GM21576 (cell line): ENCODE data around the gene MINDY2.
"Not testable (repeated sequence)": the region's sequence is repeated elsewhere in the genome, so short reads cannot be mapped to it uniquely, and the experiment has no call there.

Source experiments
- ATAC-seq: cut with Tn5 transposase; IDR thresholded peaks from one replicate; pipeline ENCODE4 v1.9.1; 2021; ENCODE audit warnings: mild to moderate bottlenecking, moderate library complexity; ENCODE audit not compliant: unreplicated experiment

The MINDY2 gene

DNA sequence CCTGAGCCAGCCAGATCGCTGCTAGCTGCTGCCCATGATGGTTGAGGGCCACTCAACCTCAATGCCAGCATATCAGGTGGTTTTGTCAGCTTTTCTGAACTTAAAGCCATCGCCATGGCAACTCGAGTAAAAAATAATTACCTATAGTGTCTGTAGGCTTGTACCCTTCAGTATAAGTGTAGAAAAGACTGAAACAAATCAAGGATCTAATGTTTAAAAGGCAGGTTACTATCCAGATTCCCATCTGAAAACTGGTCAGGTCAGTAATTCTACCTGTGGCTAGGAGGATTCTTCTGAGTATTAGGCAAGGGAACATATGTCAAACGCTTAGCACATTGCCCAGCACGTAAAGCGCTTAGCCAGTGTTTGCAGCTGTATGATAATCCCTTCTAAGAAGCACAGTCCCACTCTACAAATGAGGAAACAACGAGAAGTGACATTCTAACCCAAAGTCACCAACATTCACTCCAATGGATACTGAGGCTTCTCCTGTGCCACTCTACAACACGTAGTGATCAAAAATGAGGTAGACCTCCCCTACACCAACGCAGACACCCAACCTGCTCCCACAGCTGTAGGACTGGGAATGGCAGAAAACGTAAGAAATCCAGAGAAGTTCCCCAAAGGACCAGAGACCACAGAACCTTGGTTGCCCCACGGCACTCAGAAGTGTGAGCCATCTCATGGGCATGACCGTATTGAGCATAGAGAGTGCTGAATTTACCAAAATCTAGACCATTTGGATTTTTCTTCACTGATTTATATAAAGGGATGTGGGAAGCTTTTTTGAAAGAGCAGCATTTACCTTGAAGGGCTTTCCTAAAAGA, 107.1 kb downstream of the MINDY2 start:
- ATAC-seq: no peak

GRCh38 chr15:58880320-58880719, 109.2 kb downstream of the MINDY2 start:
- ATAC-seq: no peak

GRCh38 chr15:58882243-58882642, 111.1 kb downstream of the MINDY2 start:
- no peak for ATAC-seq

DNA sequence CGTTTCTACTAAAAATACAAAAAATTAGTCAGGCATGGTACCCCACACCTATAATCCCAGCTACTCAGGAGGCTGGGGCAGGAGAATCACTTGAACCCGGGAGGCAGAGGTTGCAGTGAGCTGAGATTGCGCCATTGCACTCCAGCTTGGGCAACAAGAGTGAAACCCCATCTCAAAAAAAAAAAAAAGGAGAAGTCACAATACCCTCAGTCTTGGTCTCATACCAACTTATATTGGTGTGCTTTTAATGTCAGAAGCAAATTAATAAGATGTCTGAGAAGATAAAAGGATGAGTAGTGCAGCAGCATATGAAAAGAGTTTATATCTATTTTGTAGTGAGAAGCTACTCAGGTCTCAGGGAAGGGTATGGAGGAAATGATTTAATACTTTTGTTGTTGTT, 112.8 kb downstream of the MINDY2 start:
- not testable (repeated sequence) for ATAC-seq

DNA sequence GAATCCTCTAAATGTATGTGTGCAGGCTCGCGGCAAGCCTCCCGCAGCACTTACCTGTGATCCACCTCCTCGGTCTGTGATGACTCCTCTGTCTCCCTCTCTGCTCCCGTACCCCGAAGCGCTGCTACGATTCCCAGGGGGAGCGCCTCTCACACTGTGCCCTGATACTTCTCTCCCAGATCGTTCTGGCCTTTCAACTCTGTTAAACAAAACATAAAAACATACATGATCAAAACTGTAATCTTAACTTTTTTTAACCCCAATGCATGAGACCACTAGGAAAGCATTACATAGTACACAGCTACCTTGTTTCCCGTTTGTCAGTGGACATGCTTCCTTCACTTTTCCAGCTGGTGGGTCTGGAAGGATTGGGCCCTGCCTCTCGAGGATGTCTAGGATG, 115.8 kb downstream of the MINDY2 start:
- ATAC-seq: no peak

GRCh38 chr15:58889363-58889762, 118.3 kb downstream of the MINDY2 start:
- ATAC-seq: no peak

DNA sequence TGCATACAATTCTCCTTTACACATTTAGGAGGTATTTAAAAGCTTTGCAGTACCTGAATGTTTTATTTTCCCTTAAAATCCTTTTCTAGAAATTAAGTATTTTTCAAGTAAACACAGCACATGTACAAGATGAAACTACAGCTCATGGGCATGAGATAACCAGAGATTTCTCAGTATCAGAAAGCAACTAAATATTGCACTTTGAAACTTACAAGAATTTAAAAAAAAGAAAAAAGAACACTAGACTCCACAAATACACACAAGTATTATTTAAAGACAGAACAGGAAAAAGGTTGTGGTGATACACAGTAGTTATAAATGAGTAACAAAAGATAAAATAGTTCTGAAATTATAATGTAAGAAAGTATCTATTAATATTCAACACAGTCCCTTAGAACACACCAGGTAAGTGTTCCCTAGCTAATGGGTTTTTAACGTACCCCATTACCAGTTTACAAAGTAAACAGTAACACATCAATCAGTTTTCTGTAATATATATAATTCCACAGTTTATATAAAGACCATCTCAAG, 127.1 kb downstream of the MINDY2 start:
- ATAC-seq: no peak

DNA sequence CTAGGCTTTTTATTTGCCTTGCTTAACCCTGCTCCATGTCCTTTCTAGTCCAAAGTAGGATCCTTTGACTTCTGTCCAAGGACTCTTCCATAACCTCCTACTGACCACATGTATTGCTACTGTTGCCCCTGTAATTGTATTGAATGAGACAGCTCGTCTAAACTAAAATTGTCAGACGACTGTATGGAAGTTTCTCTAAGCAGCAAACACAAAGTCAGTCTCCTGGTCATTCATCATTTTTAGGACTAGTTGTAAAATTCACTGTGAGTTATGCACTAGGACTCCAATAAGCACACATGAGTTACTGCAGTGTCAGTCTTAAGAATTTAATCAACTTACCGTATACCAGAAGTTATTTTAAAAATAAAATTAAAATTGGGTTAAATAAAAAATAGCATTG, 129.5 kb downstream of the MINDY2 start:
- ATAC-seq: no peak

DNA sequence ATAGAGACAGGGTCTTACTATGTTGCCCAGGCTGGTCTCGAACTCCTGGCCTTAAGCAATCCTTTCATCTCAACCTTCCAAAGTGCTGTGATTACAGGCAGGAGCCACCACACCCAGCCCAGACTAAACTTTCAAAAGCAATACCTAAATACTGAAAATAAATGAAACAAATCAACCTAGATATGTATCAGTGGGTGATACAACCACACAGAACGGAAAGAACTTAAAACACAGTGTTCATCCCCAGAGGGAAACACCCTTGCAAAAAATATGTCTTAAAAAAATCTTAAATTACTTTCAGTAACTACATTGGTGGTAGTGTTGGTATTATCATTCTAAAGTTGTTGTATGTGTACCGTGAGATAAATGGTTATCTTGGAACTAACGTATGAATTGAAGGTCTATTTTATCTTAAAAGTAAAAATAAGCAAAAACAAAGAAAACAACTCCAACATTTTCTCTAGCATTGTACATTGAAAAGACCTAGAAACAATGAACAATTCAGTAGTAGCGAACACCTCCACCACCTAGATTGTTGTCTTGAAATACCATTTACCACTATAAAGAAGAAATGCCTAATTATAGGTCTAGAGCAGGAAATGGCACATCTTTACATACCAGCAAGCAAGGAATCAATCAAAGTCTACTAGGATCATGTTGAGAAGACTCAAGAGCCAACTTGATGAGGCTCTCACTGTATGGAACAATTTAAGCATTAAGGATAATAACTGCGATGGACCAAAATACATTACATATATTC, 137.6 kb downstream of the MINDY2 start:
- no peak for ATAC-seq

DNA sequence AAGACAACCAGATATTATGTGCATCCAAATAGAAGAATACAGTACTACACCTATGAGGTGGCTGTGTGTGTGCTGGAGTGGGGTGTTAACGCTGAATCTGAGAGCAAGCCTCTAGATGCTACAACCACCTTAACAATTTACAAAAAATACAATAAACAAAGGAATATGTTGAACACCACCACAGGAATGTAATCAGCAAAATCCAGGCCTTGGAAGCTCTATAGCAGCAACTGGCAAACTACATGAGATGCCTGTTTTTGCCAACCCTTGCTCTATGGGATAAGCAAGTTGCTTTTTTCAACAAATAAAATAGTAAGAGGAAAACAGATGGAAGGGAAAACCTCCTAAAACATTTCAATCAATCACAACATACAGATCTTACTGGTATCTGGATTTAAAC, 138.5 kb downstream of the MINDY2 start:
- no peak for ATAC-seq

- ATAC-seq: no peak
Measured at GRCh38 chr15:58910456-58910855, 139.4 kb downstream of the MINDY2 start.
